MCF 10A (cell line): Measurements from ENCODE around the gene KDR. TPM values are rescaled to one million over a fixed set of nuclear protein-coding genes. Genes with fewer than 3 reads are reported as not detected.

Source experiments
- BruUV-seq: library from RNA; stranded (reverse); fragments of 400-500 nt; replicated peaks from 2 replicates; lab custom pipeline; 2021; lab: Mats Ljungman, UMichigan
- CTCF ChIA-PET: fragments of 300-600 bp; sonication (Branson Sonifier 250); formaldehyde crosslinking; extraction: SDS; loops from one replicate; lab custom pipeline; 2021; ENCODE audit warnings: antibody characterized with exemption, inconsistent platforms; lab: Yijun Ruan, JAX
- POLR2A ChIA-PET: fragments of 300-600, 350-650 bp; sonication (Branson Sonifier 250); formaldehyde crosslinking; extraction: SDS; loops from one replicate; lab custom pipeline; 2020; ENCODE audit warnings: antibody characterized with exemption, inconsistent platforms; lab: Yijun Ruan, JAX
- DNase-seq: peaks from one replicate; pipeline ENCODE4 v3.0.0-alpha.2; 2018; ENCODE audit not compliant: unreplicated experiment
- H3K27ac Mint-ChIP-seq: one replicate; pipeline ENCODE4 v1.8.0; 2022; ENCODE audit warnings: mild to moderate bottlenecking, low read depth, mixed read lengths; ENCODE audit not compliant: unreplicated experiment
- H3K27me3 Mint-ChIP-seq: one replicate; pipeline ENCODE4 v1.8.0; 2022; ENCODE audit warnings: mixed read lengths; ENCODE audit not compliant: insufficient read depth, unreplicated experiment
- H3K36me3 Mint-ChIP-seq: one replicate; pipeline ENCODE4 v1.8.0; 2022; ENCODE audit warnings: mild to moderate bottlenecking, moderate library complexity, mixed read lengths; ENCODE audit not compliant: insufficient read depth, unreplicated experiment
- H3K4me1 Mint-ChIP-seq: one replicate; pipeline ENCODE4 v1.8.0; 2022; ENCODE audit warnings: mixed read lengths; ENCODE audit not compliant: insufficient read depth, unreplicated experiment
- H3K4me3 Mint-ChIP-seq: one replicate; pipeline ENCODE4 v1.8.0; 2022; ENCODE audit warnings: mild to moderate bottlenecking, moderate library complexity, mixed read lengths; ENCODE audit not compliant: unreplicated experiment
- H3K9me3 Mint-ChIP-seq: one replicate; pipeline ENCODE4 v1.8.0; 2022; ENCODE audit warnings: mixed read lengths; ENCODE audit not compliant: unreplicated experiment
- intact Hi-C: fragments of 100-400 bp; cut with micrococcal nuclease; formaldehyde crosslinking; loops from 2 replicates; pipeline ENCODE4 v1.14.1; 2022
- total RNA-seq: library from RNA; stranded (reverse); gene quantifications from 2 replicates; pipeline ENCODE4 v1.2.3, GENCODE V29; 2022
- TF ChIP-seq, protein P1 (sequence below): fragments of 200-600 bp; IDR thresholded peaks from one replicate; pipeline ENCODE4 v1.8.0; 2022; ENCODE audit warnings: antibody characterized with exemption, mild to moderate bottlenecking; ENCODE audit not compliant: unreplicated experiment

The KDR gene
- total RNA-seq, 1 experiment from 2014 or later: 0.37 TPM

DNA sequence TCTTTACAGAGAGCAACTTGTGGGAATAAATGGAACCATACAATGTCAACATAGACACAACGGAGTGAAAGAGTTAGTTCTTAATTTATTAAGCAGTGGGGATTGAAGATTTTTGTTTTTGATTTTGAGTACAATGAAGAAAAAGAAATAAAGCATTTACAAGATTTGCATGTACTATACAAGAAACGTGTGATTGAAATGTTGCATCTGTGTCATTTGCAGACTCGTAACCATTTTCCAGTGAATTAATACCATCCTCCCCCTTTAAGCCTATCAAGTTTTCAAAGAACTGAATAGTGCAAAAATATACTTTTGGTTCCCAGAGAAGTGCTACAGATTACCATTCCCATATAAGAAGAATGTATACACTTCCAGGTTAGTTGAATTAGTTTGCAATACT, 8.6 kb upstream of the KDR start:
- CTCF ChIA-PET: interaction anchor here (1.1 kb wide), 1 partner anchor 50 kb away, joined by 6 read pairs; no protein-coding TSS in a partner anchor
- no peak overlapping the region for H3K27ac Mint-ChIP-seq
- intact Hi-C loops: no loop called here
- H3K4me3 Mint-ChIP-seq: no peak overlapping the region
- H3K9me3 Mint-ChIP-seq: no peaks in the 10 kb centered on the region
- H3K4me1 Mint-ChIP-seq: peaks cover 4% of the 10 kb centered on the region
- no TSS peak for BruUV-seq
- POLR2A ChIA-PET: no interaction called here
- TF ChIP-seq, protein P1, sequence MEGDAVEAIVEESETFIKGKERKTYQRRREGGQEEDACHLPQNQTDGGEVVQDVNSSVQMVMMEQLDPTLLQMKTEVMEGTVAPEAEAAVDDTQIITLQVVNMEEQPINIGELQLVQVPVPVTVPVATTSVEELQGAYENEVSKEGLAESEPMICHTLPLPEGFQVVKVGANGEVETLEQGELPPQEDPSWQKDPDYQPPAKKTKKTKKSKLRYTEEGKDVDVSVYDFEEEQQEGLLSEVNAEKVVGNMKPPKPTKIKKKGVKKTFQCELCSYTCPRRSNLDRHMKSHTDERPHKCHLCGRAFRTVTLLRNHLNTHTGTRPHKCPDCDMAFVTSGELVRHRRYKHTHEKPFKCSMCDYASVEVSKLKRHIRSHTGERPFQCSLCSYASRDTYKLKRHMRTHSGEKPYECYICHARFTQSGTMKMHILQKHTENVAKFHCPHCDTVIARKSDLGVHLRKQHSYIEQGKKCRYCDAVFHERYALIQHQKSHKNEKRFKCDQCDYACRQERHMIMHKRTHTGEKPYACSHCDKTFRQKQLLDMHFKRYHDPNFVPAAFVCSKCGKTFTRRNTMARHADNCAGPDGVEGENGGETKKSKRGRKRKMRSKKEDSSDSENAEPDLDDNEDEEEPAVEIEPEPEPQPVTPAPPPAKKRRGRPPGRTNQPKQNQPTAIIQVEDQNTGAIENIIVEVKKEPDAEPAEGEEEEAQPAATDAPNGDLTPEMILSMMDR: no peak
- no peak for DNase-seq
- no peaks in the 10 kb centered on the region for H3K27me3 Mint-ChIP-seq
- H3K36me3 Mint-ChIP-seq: peaks cover 6% of the 10 kb centered on the region

DNA sequence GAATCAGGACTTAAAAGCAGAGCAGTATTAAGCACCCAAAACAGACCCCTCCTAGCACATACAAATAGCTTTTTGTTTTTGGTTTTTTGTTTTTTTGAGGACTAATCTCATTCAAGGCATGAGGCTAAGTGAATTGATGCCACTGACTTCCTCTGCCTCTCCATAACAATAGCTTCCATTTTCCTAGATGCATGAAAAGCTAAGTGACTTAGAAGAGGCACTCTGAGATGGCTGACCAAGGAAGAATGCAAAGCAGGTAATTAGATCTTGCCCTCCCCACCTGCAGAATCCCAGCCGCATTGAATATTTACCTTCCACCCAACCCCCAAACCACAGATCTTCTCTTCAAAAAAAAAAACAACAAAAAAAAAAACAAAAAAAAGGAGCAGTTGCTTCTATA, 7.4 kb upstream of the KDR start:
- Mint-ChIP-seq H3K9me3 (no peaks in the 10 kb centered on the region), H3K27ac (no peak overlapping the region), H3K4me1 (peaks cover 4% of the 10 kb centered on the region), H3K27me3 (no peaks in the 10 kb centered on the region), H3K4me3 (no peak overlapping the region), H3K36me3 (peaks cover 6% of the 10 kb centered on the region)
- BruUV-seq: no TSS peak
- TF ChIP-seq, protein P1: no peak
- ChIA-PET CTCF (interaction anchor here (0.6 to 1.1 kb wide), 2 partner anchors 51 to 149 kb away, joined by 3 to 6 read pairs; no protein-coding TSS in a partner anchor), POLR2A (no interaction called here)
- DNase-seq: no peak
- intact Hi-C loops: no loop called here

DNA sequence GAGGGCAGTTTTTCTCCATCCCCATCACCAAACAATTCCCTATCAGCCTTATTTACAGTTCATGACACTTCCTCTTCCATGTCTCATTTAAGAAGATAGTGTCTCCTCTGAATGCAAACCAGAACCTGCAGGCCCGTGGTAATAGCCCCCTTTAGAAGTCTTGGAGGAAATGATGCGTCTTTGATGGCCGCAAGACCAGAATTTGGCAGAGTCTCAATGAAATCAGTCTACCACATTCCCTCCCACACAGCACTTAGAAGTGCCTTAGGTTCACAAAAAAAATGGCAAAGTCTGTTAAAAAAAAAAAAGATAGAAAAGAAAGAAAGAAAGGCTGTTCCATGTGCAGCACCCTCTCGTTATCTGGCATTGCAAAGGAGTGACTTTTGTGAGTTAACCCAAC, 2.1 kb upstream of the KDR start:
- H3K27me3 Mint-ChIP-seq: no peaks in the 10 kb centered on the region
- POLR2A ChIA-PET: interaction anchor here (0.7 kb wide), 2 partner anchors 35 to 812 kb away, joined by 3 to 4 read pairs; no protein-coding TSS in a partner anchor
- H3K36me3 Mint-ChIP-seq: no peaks in the 10 kb centered on the region
- no peak overlapping the region for H3K27ac Mint-ChIP-seq
- H3K9me3 Mint-ChIP-seq: no peaks in the 10 kb centered on the region
- no peak for DNase-seq
- CTCF ChIA-PET: no interaction called here
- TF ChIP-seq, protein P1: no peak
- intact Hi-C loops: no loop called here
- no TSS peak for BruUV-seq
- H3K4me3 Mint-ChIP-seq: no peak overlapping the region
- H3K4me1 Mint-ChIP-seq: peaks cover 5% of the 10 kb centered on the region

DNA sequence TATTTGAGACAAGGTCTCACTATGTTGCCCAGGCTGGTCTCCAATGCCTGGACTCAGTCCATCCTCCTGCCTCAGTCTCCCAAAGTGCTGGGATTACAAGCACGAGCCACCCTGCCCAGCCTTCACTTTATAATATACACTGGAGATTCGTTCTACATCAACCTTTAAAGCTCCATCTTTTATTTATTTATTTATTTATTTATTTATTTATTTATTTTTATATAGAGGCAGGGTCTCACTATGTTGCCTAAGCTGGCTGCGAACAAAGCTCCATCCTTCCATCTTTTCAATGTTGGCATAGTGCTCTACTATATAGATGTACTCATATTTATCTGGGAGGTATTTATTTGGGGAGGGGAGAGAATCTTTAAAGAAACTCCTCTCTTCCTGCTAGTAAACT, 1.7 kb upstream of the KDR start:
- Mint-ChIP-seq H3K4me1 (peaks cover 5% of the 10 kb centered on the region), H3K27ac (no peak overlapping the region), H3K9me3 (no peaks in the 10 kb centered on the region), H3K27me3 (no peaks in the 10 kb centered on the region), H3K4me3 (no peak overlapping the region), H3K36me3 (no peaks in the 10 kb centered on the region)
- ChIA-PET CTCF (interaction anchor here (0.6 kb wide), 1 partner anchor 16 kb away, joined by 4 read pairs; no protein-coding TSS in a partner anchor), POLR2A (interaction anchor here (0.7 kb wide), 2 partner anchors 35 to 812 kb away, joined by 3 to 4 read pairs; no protein-coding TSS in a partner anchor)
- DNase-seq: no peak
- BruUV-seq: no TSS peak
- intact Hi-C loops: no loop called here
- TF ChIP-seq, protein P1: no peak
